GM23248 (cell line): ENCODE results near the gene TBL1XR1. TPM values are rescaled to one million over a fixed set of nuclear protein-coding genes. Genes with fewer than 3 reads are reported as not detected.

Experiments used
- DNase-seq: peaks from one replicate; pipeline ENCODE4 v3.0.0-alpha.2; 2015
- H2AFZ ChIP-seq: fragments of 200-600 bp; sonication (generic); 2 replicates; pipeline ENCODE4 v1.6.1; 2016; ENCODE audit warnings: antibody characterized with exemption
- H3F3A ChIP-seq: fragments of 200-600 bp; sonication (generic); 2 replicates; pipeline ENCODE4 v1.6.1; 2016; ENCODE audit warnings: mild to moderate bottlenecking, antibody characterized with exemption, mixed run types; ENCODE audit not compliant: insufficient read depth
- H3K27ac ChIP-seq: fragments of 200-600 bp; sonication (generic); 2 replicates; pipeline ENCODE4 v1.5.1; 2016; ENCODE audit warnings: mild to moderate bottlenecking
- H3K27me3 ChIP-seq: fragments of 200-600 bp; sonication (generic); replicated peaks from 2 replicates; pipeline ENCODE4 v1.6.1; 2016; ENCODE audit warnings: mild to moderate bottlenecking; ENCODE audit not compliant: insufficient read depth
- H3K36me3 ChIP-seq: fragments of 200-600 bp; sonication (generic); 2 replicates; pipeline ENCODE4 v1.6.1; 2016; ENCODE audit warnings: low read depth, mild to moderate bottlenecking
- H3K4me1 ChIP-seq: fragments of 200-600 bp; sonication (generic); 2 replicates; pipeline ENCODE4 v1.6.1; 2016; ENCODE audit warnings: mild to moderate bottlenecking; ENCODE audit not compliant: insufficient read depth
- H3K4me2 ChIP-seq: fragments of 200-600 bp; sonication (generic); one replicate; pipeline ENCODE4 v1.6.1; 2016; ENCODE audit warnings: mild to moderate bottlenecking; ENCODE audit not compliant: unreplicated experiment
- H3K4me3 ChIP-seq: fragments of 200-600 bp; sonication (generic); 2 replicates; pipeline ENCODE4 v1.5.1; 2016; ENCODE audit warnings: mild to moderate bottlenecking
- H3K79me2 ChIP-seq: fragments of 200-600 bp; sonication (generic); 2 replicates; pipeline ENCODE4 v1.6.1; 2016; ENCODE audit warnings: mild to moderate bottlenecking; ENCODE audit not compliant: insufficient read depth
- H3K9ac ChIP-seq: fragments of 200-600 bp; sonication (generic); 2 replicates; pipeline ENCODE4 v1.6.1; 2016; ENCODE audit warnings: mild to moderate bottlenecking
- H3K9me2 ChIP-seq: fragments of 200-600 bp; sonication (generic); 2 replicates; pipeline ENCODE4 v1.6.1; 2016; ENCODE audit warnings: mixed run types, mild to moderate bottlenecking, moderate library complexity; ENCODE audit not compliant: insufficient read depth
- H3K9me3 ChIP-seq: fragments of 200-600 bp; sonication (generic); one replicate; pipeline ENCODE4 v1.6.1; 2017; ENCODE audit warnings: low read depth
- H4K20me1 ChIP-seq: fragments of 200-600 bp; sonication (generic); 2 replicates; pipeline ENCODE4 v1.6.0; 2016; ENCODE audit not compliant: insufficient read depth
- EZH2 ChIP-seq: fragments of 200-600 bp; sonication (generic); IDR thresholded peaks from 2 replicates; pipeline ENCODE4 v1.6.1; 2018; ENCODE audit warnings: antibody characterized with exemption, mild to moderate bottlenecking; ENCODE audit not compliant: insufficient read depth, poor library complexity, severe bottlenecking
- EZH2phosphoT487 ChIP-seq: fragments of 200-600 bp; sonication (generic); IDR thresholded peaks from 2 replicates; pipeline ENCODE4 v1.6.1; 2018; ENCODE audit warnings: antibody characterized with exemption, moderate library complexity, mild to moderate bottlenecking, low read depth; ENCODE audit not compliant: insufficient read depth
- WGBS, 2 experiments: methylation state at CpG; one replicate each; pipeline ENCODE4 v1.1.6; 2015 to 2017; ENCODE audit warnings: low lambda C conversion rate in 2 of 2, low coverage in 1 of 2; ENCODE audit errors: missing lambda C conversion rate in 2 of 2; 5-methylcytosine and 5-hydroxymethylcytosine counted together
- in situ Hi-C: fragments of 300-500 bp; cut with MboI; formaldehyde crosslinking; loops from 2 replicates; pipeline ENCODE4 v1.15.0; 2020
- polyA plus RNA-seq: library from polyadenylated mRNA; unstranded; fragments of >200 nt; fragmentation: Nextera tagmentation; extraction: Ambion mirVana; gene quantifications from 2 replicates; pipeline ENCODE4 v1.2.1, GENCODE V29; 2016
- total RNA-seq: library from RNA; depleted of rRNA; stranded (reverse); fragments of >200 nt; shearing (Covaris generic); gene quantifications from 2 replicates; pipeline ENCODE4 v1.2.3, GENCODE V29; 2014

Gene TBL1XR1
- total and polyA plus RNA-seq, 2 experiments from 2014 or later = 41.6 to 87.2 TPM

DNA sequence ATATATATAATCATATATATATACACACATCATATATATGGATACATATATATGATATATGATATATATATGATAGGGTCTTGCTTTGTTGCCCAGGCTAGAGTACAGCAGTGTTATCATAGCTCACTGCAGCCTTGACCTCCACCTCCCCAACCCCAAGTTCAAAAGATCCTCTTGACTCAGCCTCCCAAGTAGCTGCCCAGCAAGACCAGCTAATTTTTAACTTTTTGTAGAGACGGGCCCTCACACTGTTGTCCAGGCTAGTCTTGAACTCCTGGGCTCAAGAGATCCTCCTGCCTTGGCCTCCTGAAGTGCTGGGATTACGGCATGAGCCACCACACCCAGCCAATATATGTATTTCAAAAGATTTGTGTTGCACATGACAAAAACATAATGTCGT lies 83.0 kb downstream of the TBL1XR1 start:
- no peak overlapping the region for H2AFZ ChIP-seq
- TF ChIP-seq EZH2 (no peak), EZH2phosphoT487 (no peak)
- no peak overlapping the region for H3K9ac ChIP-seq
- H3K27ac ChIP-seq = no peak overlapping the region
- H3K9me2 ChIP-seq = no peaks in the 10 kb centered on the region
- H3K79me2 ChIP-seq = peaks cover 99% of the 10 kb centered on the region
- no peaks in the 10 kb centered on the region for H3K9me3 ChIP-seq
- no peaks in the 10 kb centered on the region for H3K36me3 ChIP-seq
- H3K27me3 ChIP-seq = no peaks in the 10 kb centered on the region
- 65 to 67% methylated on average over 3 of the region's 3 CpGs for WGBS, 2 experiments
- in situ Hi-C loops = no loop called here
- H3K4me1 ChIP-seq = peaks cover 3% of the 10 kb centered on the region; the same call in 1 of the 2 replicates
- no peak overlapping the region for H3K4me2 ChIP-seq
- no peak for DNase-seq
- no peaks in the 10 kb centered on the region for H3F3A ChIP-seq
- peaks cover 36% of the 10 kb centered on the region for H4K20me1 ChIP-seq
- H3K4me3 ChIP-seq = no peak overlapping the region

DNA sequence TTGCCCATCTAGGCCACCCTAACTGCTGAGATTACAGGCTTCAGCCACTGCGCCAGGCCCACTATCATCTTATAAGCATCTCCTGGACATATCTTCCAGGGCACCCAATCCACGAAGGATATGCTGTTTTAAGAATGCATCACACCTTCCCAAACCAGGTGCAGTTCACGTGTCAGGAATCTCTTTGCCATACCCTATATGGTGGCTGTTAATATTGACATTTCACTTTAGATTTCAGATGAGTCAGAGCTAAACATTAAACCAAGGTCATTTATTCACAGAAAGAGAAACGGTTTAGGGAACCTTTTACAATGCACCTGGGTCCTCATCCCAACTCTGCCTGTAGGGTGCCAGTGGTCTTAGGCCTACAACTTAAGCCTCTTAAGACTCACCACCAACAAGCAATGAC lies 85.7 kb downstream of the TBL1XR1 start:
- Histone ChIP-seq H3F3A (no peaks in the 10 kb centered on the region), H3K36me3 (no peaks in the 10 kb centered on the region), H3K9me2 (no peaks in the 10 kb centered on the region), H3K9ac (no peak overlapping the region), H3K4me3 (no peak overlapping the region), H2AFZ (no peak overlapping the region), H3K79me2 (peaks cover 99% of the 10 kb centered on the region), H3K27me3 (no peaks in the 10 kb centered on the region), H4K20me1 (peaks cover 24% of the 10 kb centered on the region; the same call in 1 of the 2 replicates), H3K9me3 (no peaks in the 10 kb centered on the region), H3K4me2 (no peak overlapping the region), H3K27ac (no peak overlapping the region), H3K4me1 (0 out of 2 replicates have a peak, but pooled peaks cover 3% of the 10 kb centered on the region)
- no peak for DNase-seq
- WGBS, 2 experiments = 98 to 100% methylated on average over 4 of the region's 4 CpGs
- TF ChIP-seq EZH2phosphoT487 (no peak), EZH2 (no peak)
- in situ Hi-C loops = no loop called here

- Histone ChIP-seq H3K4me2 (no peak overlapping the region), H3F3A (no peaks in the 10 kb centered on the region), H3K9ac (no peak overlapping the region), H3K4me3 (no peak overlapping the region), H3K9me3 (no peaks in the 10 kb centered on the region), H3K79me2 (peaks cover 99% of the 10 kb centered on the region), H2AFZ (no peak overlapping the region), H3K9me2 (no peaks in the 10 kb centered on the region), H3K27me3 (no peaks in the 10 kb centered on the region), H3K4me1 (0 out of 2 replicates have a peak, but pooled peaks cover 3% of the 10 kb centered on the region), H3K36me3 (no peaks in the 10 kb centered on the region), H3K27ac (no peak overlapping the region), H4K20me1 (peaks cover 20% of the 10 kb centered on the region; the same call in 1 of the 2 replicates)
- TF ChIP-seq EZH2 (no peak), EZH2phosphoT487 (no peak)
- 98 to 99% methylated on average over 3 of the region's 3 CpGs for WGBS, 2 experiments
- in situ Hi-C loops = no loop called here
- no peak for DNase-seq
These were observed 86.4 kb downstream of the TBL1XR1 start for GRCh38 chr3:177110895-177111294.

DNA sequence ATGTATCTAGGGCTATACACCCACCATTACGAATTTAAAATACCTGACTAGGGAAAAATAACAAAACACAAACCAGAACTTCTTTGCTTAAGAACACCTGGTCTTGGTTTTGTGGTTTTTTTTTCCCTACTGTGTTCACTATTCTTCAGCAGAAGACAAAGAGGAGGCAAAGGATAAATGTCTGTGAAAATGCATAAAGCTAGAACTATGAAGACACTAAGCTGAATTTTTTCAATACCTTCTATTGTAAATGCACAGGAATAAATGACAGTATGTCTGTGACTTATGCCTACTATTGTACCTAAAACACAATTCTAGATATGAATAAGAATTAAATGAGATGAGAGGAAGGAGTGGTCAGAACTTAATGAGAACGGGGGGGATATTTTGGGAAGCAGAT lies 86.9 kb downstream of the TBL1XR1 start:
- H3K27ac ChIP-seq = no peak overlapping the region
- in situ Hi-C loops = no loop called here
- H4K20me1 ChIP-seq = peaks cover 20% of the 10 kb centered on the region; the same call in 1 of the 2 replicates

More for the DNA sequence above, 86.9 kb downstream of the TBL1XR1 start:
- Histone ChIP-seq H3F3A (no peaks in the 10 kb centered on the region), H3K9me2 (no peaks in the 10 kb centered on the region), H3K79me2 (peaks cover 99% of the 10 kb centered on the region), H3K27me3 (no peaks in the 10 kb centered on the region), H3K4me2 (no peak overlapping the region), H3K9ac (no peak overlapping the region), H2AFZ (no peak overlapping the region), H3K9me3 (no peaks in the 10 kb centered on the region), H3K4me3 (no peak overlapping the region), H3K4me1 (no peaks in the 10 kb centered on the region), H3K36me3 (no peaks in the 10 kb centered on the region)
- no peak for TF ChIP-seq EZH2
- no peak for TF ChIP-seq EZH2phosphoT487
- no peak for DNase-seq
- 71 to 81% methylated on average over 2 of the region's 2 CpGs for WGBS, 2 experiments
